Posterior vena cava (tissue), 2 donors: Measurements from ENCODE around the gene SLC30A3. TPM values are rescaled to one million over a fixed set of nuclear protein-coding genes. Genes with fewer than 3 reads are reported as not detected.

Experiments used
- DNase-seq: peaks from one replicate; pipeline ENCODE4 v3.0.0-alpha.2; 2020; ENCODE audit warnings: low spot score
- intact Hi-C, 2 donors: fragments of 100-400 bp; cut with DNase I; formaldehyde crosslinking; loops; one replicate each; pipeline versions ENCODE4 v1.14.1 to v1.14.2; 2022 to 2023
- total RNA-seq, 2 donors: library from RNA; stranded (reverse); fragmentation: NEBNext Ultra II Directional; extraction: Animal tissue kit (Norgen Biotek cat#: 25700); gene quantifications; one replicate each; pipeline ENCODE4 v1.2.1, GENCODE V29; 2021
- donor health status: DM: yes; HTN: yes; CAD: no.
- donor health status: DM: yes; HTN: yes; CAD: no.

The SLC30A3 gene
- total RNA-seq, 2 donors from 2014 or later: 0.24 to 1.4 TPM

DNA sequence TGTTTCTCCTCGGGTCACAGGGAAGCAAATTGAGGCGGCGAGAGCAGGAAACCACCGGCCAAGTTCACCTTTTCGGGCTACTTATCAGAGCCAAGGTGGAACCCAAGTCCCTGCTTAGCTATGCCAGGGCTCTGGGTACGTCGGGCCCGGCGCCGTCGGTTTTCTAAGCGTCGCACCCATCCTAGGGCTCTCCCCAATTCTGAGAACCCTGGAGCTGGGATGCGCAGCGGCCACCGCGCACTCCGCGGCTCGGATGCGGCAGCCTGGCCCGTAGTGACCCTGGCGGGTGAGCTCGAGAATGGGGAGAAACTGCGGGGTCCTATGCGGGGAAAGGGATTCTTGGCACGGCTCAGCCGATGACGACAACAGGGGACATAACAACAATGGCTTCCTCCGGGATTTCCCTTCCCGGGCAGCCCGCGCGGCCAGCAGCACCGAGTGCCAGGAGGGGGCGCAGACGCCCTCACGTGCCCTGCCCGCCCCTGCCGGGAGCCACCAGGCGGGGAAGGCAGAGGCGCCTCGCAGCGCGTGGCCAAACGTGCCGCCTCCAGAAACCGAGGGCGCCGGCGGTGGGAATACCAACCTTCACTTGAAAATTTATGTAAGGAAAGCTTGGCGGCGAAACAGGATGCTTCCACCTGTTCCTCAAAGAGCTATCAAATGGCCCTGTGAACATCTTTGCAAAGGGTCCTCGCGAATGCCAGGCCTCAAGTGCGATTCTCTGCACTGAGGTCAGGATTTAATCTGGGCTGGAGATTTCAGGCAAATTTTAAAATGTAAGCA, 2.1 kb upstream of the SLC30A3 start:
- intact Hi-C loops: no loop called here
- peak; percentile 87 for DNase-seq

DNA sequence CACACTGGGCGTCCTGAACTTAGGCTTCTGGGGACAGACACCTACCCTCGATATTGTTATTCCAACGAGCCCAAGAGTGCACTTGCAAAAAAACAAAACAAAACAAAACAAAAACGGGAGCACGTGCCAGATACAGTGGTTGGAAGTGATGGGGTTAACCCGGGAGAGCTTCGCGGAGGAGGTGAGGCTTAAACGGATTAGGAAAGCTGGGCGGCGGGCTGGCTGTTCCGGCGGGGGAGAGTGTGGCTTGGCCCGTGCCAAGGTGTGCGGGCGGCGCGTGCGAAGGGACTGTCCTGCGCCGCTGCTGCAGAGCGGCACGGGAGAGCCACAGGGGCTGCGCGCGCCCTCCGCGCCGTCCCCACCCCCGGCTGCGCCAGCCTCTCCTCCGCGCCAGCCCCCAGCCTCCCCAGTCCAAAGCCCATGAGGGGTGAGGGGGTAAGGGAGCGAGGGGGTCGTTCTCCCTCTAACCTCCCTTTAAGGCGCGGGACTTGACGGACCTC, 1.5 kb upstream of the SLC30A3 start:
- intact Hi-C loops: no loop called here
- no peak for DNase-seq

DNA sequence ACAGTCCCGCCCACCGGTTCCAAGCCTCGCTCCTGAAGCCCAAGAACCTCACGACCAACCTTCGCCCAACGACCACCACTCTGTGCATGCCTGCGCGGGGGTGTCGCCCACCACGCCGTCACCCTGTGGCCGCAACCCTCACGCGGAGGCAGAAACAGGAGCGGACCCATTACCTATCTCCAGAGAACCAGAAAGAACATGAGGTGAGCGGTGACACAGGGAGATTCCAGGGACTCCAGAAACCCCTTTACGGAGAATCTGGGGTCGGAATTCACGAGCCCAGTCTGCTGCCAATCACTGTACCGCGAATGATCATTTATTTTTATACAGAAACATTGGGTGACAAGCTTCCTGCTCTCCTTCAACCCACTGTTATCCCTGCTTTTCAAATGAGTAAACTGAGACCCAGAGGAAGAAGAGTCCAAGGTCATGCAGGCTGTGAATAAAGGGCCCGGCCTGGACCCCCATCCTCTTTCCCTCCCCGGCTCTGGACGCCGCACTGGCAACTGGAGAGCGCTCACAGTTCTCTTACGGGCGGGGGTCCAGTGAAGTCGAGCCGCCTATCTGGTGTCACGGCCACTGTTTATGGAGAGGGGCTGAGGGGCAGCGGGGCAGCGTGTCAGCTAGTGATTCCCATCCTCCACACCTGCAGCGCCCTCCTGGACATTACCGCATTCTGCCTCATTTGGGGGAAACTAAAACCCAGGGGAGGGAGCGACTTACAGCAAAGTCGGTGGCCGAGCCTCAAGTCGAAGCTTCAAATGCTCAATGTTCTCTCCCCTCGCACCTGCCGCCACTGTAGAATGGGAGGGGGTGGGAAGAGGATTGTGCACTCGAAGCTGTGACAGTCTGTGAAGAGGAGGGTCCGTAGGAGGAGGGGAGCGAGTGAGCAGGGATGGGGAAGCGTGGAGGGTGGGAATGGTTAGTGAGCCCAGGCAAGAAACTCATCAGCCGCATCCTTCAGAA, 723 bp upstream of the SLC30A3 start:
- DNase-seq: peak; percentile 64
- intact Hi-C loops: no loop called here

DNA sequence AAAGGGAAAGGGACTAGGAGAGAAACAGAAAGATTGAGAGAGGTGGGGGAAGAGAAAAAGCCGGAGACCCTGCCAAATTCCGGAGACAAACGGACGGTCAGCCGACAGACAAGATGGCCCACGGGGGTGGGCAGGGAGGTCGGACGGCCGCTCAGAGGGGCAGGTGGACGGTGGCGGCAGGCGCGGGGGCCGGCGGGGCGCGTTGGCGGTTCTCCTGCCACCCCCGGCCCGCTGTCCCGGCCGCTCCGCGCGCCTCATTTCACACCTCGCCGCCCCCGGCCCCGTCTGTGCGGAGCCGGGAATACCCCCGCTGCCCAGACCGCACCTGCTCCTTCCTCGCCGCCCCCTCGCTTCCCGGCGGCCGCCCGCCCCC, 935 bp downstream of the SLC30A3 start:
- peak; percentile 59 for DNase-seq
- intact Hi-C loops: loop anchor here in 1 of 2 donors (1.0 kb wide), 1 partner anchor 126 kb away; no protein-coding TSS in a partner anchor

DNA sequence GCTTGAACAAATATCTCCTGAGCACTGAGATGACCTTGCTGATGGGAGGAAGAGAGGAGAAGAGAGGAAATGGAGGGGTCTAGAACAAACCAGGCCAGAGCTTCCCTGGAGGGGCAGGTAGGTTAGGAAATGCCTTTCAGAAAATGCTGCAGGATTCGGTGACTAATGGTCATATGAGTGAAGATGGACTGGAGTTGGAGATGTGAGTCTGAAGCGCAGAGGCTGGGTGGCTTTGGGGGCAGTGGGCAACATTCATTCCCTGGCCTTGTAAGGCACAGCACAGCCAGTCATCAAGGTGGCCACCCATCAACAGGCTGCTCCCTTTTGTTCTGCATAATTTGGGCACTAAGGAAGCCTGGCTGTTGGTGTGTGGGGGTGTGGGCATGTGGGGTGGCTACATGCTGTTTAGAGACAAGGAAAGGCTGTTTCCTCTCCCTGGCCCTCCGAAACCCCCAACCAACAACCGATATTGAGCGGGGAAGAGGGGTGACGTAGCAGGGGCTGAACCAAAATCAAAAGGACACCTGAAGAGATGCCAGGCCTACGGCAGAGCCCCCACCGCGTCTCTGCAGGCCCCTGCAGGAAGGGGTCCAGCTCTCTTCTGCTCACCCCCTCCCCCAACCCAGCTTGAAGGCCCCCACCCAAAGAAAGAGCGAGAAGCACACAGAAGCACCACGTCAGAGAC, 1.5 kb downstream of the SLC30A3 start:
- intact Hi-C loops: loop anchor here in 1 of 2 donors (1.0 kb wide), 1 partner anchor 125 kb away; no protein-coding TSS in a partner anchor
- DNase-seq: peak; percentile 67

DNA sequence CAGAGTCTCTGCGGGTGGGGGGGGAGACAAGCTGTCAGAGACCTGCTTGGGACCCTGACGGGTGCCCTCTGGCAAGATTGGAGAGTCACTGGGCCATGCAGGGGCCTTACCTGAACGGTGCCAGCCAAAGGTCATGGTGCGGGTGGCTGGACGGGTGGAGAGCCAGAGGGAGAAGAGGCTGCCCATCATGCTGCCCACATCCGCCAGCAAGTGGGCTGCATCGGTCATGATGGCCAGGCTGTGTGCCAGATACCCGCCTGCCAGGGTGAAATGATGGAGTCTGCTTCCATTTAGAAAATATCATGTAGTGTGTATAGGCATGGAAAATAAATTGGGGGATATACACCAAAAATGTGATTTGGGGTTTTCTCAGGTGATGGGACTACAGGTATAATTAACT, 4.8 kb downstream of the SLC30A3 start:
- intact Hi-C loops: no loop called here
- DNase-seq: no peak

DNA sequence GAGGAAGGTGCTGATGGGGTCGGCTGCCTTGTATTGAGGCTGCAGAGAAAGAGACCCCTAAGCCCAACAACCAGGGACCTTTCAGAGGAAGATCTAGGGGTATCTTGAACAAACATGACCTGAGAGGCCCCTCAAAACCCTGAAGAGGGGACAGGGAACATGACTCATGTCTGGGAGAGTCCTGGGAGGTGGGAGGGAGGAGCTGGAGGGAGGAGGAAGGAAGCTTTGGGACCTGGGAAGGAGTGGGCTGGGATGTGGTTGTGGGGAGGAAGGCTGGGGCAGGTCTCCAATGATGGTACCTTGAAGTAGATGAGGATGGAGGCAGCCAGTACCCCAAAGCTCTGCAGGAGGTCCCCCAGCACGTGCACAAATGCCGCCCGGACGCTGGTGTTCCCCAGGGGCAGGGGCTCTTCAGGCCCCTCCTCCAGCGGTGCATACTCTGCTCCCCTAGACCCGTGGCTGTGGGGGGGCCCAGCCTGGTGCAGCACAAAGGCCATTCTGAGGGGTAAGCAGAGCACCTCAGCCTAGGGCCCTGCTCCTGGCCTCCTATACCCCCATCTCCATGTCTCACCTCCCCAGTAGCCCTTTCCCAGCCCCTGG, 5.9 kb downstream of the SLC30A3 start:
- DNase-seq: no peak
- intact Hi-C loops: no loop called here

DNA sequence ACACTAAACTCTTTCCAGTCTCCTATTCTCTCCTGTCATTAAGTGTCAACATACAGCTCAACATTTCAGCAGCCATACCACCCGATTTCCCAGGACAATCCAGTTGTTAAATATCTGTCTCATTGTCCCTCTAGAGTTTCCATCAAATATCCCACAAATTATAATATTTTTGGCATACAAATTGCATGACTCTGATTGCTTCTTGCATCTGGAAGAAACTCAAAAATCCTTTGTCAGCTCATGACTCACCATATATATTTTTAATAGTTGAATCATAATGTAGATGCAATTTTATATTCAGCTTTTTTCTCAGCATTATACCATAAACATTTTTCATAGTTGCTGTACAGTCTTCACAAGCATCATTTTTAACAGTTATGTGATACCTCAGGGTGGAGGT, 7.2 kb downstream of the SLC30A3 start:
- intact Hi-C loops: no loop called here
- DNase-seq: no peak

DNA sequence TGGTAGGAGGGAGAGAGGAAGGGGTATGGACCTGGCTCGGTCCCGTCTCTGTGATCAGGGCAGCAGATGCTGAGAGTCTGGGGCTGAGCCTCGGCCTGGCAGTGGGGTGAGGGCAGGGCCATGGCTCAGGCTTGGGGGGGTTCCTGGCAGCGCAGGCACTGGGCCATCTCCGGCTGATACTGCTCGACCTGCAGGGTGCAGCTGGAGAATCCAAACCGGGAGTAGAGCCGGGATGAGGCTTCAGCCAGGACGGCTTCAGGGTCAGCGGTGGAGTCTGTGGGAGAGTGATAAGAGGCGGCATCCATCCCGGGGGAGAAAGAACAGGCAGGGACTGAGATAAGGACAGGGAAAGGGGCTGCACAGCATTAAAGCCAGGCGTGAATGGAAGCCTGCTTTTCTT, 7.7 kb downstream of the SLC30A3 start:
- intact Hi-C loops: no loop called here

DNA sequence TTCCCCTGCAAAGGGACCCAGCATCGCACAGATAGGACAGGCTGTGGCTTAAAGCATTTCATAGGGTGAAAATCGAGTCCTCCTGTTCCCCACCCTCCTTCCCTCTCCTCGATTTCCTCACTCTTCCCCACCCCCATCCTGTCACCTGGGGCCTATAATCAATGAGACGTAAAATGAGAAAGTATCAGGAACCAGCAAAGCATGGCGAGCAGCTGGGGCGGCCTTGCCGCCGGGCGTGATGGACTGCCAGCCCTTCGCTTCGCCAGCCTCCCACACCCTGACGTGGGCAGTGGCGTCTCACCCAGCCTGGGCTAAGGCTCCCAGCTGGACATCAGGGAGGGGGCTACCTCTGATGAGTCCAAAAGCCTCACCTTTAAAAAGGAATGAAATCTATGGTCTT, 11.1 kb downstream of the SLC30A3 start:
- intact Hi-C loops: no loop called here
- peak; percentile 50 for DNase-seq

More for the DNA sequence above, 7.7 kb downstream of the SLC30A3 start:
- DNase-seq: no peak

DNA sequence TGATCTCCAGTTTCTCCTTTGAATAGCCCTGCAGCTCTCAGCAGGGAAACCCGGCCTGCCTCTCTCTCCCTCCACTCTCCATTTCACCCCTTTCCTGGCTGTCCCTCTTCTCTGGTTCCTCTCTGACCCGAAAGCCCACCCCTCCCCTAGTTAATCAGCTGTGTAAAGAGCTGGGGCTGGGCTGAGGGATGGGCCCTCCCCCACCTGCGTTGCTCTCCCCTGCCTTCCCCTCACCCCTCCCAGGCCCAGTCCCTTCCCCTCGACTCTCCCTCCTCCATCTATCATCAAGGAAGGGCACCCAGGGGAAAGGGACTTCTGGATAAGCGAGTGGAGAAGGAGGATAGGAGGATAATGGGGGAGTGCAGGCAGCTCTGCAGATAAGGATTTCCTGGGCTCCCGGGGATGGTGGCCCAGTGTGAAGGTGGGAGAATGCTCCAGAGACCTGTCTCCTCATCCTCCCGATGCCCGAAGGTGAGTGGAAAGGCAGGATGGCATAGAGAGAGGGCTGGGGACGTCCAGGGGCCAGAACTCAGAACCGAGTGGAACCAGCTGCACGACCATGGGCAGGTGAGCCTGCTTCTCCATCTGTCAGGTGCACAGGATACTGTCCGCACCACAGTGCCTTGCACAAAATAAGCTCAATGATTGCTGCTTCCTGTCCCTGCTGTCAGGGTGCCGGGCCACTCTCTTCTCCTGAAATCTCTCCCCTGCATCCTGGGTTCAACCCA, 12.0 kb downstream of the SLC30A3 start:
- intact Hi-C loops: no loop called here
- DNase-seq: peak; percentile 46

DNA sequence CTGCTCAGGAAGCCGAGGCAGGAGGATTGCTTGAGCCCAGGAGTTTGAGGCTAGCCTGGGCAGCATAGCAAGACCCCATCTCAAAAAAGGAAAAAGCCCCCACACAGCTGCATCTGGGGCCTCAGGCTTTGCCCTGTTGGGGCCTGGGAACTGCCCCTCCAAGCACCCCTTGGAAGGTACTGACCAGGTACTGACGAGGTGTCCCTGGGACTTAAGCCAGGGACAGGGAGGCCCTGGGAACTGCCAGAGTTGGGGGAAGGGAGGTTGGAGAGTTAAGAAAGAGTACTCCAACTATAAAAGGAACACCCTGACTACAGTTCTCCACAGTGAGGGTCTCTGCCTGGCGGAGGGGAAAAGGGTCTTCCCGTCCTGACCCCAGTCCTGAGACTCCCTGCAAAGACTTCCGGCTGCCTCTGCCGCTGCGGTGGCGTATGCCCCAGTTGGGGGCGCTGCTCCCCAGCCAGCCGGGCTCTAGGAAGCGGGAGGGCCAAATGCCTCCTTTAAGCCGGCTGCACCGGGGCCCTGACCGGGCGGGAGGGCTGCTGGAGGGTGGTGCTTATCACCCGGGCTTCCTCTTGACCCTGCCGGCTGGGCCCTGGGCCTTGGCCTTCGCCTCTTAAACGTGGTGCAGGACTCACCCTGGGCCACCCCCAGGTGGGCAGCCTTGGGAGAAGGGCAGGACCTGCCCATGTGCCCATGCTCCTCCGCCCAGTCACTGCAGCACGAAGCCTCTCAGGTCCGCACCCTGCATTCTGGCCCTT, 12.8 kb downstream of the SLC30A3 start:
- peak; percentile 87 for DNase-seq

DNA sequence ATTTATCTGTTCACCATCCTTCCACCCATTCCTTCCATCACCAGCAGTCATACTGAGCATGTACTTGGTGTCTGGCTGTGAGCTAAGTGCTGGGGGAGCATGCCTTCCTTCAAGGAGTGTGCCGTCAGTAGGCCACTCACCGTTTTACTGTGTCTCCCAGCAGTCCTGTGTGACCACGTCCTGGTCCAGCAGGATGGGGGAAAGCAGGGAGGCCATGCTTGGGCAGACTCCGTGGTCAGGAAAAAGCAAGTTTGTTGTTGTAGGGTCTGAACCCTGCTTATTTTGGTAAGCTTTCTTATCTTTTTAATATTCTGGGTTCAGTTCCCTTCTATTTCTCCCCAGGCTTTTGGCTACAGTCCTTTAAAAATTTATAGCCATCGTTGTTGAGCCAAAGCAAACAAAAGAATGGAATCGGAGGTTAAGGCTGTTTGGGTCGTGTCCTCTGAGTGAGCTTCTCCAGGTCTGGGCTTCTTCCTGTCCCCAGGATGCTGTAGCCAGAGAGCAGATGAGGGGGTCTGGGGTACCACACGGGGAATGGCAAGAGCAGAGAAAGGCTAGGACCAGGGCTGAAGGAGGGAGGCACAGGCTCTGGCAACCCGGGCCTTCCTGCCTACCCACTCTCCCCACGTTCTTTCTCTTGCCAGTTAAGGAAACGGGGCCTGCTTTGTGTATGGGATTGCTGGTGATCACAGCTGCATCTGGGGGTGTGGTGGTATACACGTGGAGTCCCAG, 13.5 kb downstream of the SLC30A3 start:
- intact Hi-C loops: no loop called here
- no peak for DNase-seq

More for the DNA sequence above, 12.8 kb downstream of the SLC30A3 start:
- intact Hi-C loops: no loop called here

DNA sequence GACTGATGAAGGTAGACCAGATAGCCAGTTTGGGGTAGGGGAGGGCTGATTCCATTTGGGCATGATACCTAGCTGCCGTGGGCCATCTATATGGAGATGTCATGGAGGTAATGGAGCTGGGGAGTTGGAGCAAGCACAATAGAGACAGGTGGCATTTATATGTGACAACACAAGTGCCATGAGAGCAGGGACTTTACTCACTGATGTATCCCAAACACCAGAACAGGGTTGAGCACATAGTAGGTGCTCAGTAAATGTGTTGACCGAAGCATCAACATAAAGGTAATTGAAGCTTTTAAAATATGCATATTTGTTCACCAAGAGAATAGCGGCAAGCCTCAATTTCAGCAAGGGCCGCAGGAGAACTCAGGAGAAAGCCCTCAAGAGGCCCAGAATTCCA, 15.0 kb downstream of the SLC30A3 start:
- intact Hi-C loops: no loop called here
- DNase-seq: no peak

DNA sequence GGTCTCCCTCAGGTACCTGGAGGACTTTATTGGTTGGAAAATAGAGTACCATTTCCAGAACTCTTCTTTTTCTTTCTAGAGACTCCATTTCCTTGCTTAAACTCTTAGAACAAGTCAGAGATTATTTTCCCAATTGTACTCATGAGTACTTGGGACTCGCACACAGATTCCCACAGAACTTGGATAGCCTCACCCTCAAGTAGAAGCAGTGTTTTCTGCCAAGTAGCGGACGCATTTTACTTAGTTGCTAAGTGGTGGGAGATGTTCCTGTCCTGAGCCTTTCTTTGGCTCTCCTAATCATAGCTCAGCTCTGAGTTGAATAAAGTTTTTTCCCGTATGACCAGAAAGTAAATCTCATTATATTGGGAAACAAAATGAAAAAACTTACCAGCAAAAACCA, 17.2 kb downstream of the SLC30A3 start:
- no peak for DNase-seq

DNA sequence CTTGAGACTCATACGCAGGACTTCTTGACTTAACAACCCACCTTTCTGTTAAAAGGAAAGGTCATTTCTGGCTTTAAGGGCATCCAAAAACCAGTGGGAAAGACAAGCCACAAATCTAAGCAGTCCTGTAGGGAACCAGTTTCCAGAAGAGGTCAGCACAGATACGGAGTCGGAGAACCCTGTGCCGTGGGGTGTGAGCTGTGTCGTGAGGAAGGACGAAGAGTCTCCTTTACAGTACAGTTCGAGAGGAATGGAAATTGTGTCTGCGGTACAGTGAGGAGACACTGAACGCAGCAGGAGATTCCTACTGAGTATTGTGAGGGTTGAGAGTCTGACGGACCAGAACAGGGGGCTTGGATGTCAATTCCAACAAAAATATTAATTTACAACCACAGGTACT, 17.7 kb downstream of the SLC30A3 start:
- intact Hi-C loops: no loop called here

More for the DNA sequence above, 17.2 kb downstream of the SLC30A3 start:
- intact Hi-C loops: no loop called here

More for the DNA sequence above, 17.7 kb downstream of the SLC30A3 start:
- no peak for DNase-seq
